GM04503 (cell line): ENCODE measurements around the gene ATP8A2.
"Not testable (repeated sequence)": the region's sequence is repeated elsewhere in the genome, so short reads cannot be mapped to it uniquely, and the experiment has no call there.

Source experiments
- DNase-seq: peaks from one replicate; pipeline ENCODE4 v3.0.0-alpha.2; 2012; ENCODE audit warnings: low read depth

ATP8A2 gene

DNA sequence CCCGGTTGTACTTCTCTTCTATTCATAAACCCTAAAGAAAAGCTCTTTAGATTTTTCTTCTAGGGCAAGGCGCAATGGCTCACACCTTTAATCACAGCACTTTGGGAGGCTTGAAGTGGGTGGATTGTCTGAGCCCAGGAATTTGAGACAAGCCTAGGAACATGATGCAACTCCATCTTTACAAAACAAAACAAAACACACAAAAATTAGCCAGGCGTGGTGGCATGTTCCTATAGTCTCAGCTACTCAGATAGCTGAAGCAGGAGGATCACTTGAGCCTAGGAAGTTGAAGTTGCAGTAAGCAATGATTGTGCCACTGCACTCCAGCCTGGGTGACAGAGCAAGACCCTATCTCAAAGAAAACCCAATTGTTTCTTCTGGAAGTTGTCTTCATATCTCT is 439.7 kb downstream of the ATP8A2 start:
- no peak for DNase-seq

DNA sequence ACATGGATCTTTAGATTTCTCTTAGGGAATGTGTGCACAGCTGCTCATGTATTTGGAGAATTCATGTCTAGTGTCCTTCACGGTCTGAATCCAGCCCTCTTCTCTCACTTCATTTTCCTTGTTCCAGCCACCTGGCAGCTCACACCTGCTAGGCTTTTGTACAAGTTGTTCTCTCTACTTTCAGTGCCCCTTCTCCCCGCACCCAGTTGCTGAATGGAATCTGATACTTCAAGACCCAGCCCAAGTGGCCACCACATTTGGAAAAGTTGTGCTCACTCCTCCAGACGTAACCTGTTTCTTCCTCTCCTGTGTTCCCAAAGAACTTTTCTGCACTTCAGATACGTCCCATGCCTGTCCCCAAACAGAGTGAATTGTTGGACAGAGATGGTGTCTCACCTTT is 444.5 kb downstream of the ATP8A2 start:
- no peak for DNase-seq

DNA sequence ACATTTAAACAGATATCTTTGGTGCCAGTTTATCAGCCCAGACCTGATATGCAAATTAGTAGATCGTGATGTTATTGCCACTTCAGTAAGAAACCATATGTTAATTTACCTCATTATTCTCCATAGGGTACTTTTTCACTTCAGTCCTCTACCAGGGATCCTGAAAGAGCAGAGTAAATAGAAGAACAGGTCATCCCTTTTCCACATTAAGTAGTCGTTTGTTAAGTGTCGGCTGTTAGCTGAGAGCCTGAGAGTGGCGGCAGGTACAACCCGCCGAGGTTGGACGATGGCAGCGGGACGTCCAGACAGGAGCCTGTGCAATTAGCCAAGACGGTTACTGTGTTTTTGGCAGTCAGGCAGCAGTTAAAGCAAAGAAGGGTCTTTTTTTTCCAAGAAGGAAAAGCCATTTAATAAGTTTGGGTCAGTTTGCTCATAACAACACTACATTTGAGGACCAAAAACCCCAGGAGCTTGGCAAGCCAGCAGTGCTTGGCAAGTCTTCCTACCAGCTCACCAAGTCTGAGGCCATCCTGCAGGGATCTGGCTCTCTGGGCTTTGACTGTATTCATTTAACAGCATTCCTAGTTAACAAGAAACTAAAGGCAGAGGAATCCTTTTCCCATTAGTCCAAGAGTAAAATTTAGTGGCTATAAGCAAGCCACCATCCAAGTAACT is 448.2 kb downstream of the ATP8A2 start:
- DNase-seq, result no peak

DNA sequence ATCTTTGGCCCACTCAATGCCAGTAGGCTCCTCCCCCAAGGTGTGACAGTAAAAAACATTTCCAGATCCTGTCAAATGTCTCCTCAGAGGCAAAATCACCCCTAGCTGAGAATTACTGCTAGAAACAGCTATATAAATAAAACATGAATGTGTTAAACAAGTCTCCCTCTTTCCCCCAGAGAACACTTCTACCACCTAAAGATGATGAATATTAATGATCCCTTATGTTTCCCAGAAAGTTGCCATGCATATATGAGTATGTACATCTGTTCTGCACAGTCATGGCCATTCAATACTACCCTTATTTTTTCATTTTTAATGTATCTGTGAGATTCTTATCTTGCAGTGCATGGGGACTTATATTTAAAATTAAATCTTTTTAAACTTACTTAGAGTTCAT is 450.0 kb downstream of the ATP8A2 start:
- DNase-seq, result no peak

DNA sequence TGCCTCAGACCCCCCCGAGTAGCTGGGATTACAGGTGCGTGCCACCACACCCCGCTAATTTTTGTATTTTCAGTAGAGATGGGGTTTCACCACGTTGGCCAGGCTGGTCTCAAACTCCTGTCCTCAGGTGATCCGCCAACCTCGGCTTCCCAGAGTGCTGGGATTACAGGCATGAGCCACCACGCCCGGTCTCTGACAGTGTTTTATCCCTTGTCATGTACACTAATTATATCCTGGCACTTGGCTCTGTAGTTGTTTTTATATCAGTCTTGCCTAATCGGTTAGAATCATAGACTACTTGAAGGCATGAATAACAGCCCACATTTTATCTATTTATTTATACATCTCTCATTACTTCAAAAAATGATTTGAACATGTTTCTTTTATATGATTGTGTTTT is 455.4 kb downstream of the ATP8A2 start:
- not testable (repeated sequence) for DNase-seq

DNA sequence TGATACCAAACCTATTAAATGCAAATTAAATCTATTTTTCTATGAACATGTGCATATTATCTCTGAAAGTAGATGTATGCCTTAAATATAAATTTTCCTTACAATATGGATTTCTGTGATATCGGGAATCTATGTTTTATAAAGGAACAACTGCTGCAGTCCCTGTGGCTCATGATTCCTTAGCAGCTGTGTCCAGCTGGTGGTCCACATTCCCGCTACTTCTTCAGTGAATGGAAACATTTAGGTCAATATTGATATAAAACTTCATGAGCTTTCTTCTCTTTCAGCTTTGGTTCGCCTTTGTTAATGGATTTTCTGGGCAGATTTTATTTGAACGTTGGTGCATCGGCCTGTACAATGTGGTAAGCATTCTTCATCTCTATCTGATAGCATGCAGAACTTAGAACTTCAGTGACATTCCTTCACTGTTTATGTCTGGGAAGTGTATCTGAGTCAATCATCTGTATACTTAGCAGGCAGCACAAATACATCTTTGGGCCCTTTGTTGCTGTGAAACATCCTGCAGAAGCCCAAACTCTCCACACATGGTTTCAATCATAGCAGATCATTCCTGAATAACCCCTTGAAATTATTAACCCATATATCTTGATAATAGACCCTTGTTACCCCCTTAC is 456.2 kb downstream of the ATP8A2 start:
- no peak for DNase-seq

DNA sequence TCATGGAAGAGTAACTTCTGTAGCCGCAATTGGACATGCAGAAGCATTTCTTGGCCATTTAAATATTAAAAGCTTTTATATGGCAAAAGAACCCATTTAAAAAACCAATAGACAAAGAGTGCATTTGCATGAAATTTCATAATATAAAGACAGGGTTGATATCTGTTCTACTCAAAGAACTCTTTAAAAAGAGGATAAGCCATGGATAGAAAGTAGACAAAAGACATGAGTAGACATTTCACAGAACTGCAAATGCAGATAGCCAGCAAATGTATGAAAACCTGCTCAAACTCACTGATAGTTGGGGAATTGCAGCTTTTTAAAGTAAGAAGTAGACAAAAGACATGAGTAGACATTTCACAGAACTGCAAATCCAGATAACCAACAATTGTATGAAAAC is 462.0 kb downstream of the ATP8A2 start:
- no peak for DNase-seq

DNA sequence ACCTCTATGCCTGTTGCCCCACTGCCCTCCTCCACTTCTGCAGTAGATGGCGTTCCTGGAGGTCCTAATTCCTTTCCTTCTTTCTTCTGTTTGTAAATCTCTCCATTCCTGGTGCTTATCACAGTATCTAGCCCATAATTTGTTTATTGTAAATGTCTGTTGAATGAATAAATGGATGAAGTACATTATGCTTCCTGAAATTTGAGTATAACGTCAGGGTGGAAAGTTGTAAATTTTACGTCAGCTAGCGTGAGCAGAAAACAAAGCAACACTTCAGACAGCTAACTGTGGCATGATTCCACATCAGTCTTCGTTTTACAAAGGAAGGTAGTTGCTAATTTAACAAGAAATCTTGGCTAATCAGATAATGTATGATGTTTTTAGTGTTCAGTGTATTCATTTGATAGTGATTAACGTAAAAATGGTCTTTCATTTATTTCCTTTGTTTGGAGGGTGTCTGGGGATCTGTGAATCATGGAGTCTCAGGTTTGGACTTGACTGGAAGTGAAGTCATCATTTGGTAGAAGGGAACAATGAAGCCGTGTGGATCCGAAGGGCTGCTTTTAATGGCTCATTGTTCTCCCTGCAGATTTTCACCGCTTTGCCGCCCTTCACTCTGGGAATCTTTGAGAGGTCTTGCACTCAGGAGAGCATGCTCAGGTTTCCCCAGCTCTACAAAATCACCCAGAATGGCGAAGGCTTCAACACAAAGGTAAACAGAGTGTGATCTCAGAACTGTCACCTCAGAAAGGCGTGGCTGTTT is 465.0 kb downstream of the ATP8A2 start:
- no peak for DNase-seq

DNA sequence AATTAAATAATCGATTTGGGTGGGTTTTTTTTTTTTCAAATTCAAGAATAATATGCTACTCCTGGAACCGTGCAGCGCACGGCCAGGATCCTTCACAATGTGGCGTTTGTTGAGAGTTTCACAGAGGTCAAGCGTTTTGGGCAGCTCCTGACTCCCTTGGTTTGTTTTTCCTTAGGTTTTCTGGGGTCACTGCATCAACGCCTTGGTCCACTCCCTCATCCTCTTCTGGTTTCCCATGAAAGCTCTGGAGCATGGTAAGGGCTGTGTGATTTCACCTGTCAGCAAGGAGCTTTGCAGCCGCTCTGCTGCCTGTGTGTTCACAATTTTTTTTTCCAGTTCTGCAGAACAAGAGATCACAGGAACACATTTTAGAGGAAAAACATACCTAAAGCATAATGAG is 467.6 kb downstream of the ATP8A2 start:
- DNase-seq, result no peak

DNA sequence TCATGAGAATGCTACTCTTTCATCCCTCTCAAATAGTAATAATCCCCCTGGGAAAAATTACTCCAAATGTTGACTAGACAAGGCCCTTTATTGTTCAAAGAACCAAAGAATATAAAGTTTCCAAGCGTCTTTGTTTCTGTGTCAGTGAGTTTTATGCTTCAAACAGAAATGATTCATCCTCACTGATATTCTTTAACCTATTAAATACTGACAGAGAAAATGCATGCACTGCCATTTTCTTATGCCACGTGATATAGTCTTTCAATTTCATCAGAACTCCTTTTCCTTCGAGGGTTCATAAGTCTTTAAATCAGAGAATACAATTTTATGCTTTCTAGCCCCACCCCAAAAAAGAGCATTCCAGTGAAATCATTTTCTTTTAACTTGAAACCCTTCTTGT is 468.5 kb downstream of the ATP8A2 start:
- no peak for DNase-seq

DNA sequence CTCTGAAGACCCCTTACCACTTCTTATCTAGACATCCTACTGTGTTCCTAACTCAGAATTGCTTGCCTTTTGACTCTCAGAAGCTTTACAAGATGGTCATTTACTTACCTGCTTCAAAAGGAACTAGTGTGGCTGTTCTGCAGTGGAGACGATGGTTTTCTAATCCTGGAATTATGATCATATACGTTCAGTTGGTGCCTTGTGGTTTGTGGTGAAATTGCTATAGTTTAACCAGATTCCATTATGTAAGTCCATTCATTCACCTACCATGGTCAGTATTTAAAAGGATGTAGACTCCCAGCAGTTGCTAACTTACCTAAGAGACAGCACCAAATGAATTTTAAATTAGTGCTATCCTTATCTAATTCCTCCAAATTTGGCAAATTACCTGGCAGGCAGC is 469.2 kb downstream of the ATP8A2 start:
- DNase-seq, result no peak

DNA sequence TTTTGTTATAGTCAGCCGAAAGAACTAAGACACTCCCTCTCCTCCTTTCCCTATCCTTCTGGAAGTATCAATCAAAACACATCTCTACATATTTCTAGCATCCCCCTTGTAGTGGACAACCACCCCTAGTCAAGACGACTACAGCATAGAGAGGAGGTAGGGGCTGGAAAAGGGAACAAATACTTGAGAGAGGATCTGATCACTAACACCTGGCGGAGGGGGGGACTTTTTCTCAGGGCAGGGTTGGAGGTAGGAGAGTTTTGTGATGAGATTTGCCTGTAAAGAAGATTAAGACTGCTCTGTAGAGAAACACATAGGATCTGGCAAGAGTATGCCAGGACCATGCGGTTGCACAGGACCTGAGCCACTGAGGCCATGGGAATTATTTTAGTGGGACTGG is 471.9 kb downstream of the ATP8A2 start:
- no peak for DNase-seq

DNA sequence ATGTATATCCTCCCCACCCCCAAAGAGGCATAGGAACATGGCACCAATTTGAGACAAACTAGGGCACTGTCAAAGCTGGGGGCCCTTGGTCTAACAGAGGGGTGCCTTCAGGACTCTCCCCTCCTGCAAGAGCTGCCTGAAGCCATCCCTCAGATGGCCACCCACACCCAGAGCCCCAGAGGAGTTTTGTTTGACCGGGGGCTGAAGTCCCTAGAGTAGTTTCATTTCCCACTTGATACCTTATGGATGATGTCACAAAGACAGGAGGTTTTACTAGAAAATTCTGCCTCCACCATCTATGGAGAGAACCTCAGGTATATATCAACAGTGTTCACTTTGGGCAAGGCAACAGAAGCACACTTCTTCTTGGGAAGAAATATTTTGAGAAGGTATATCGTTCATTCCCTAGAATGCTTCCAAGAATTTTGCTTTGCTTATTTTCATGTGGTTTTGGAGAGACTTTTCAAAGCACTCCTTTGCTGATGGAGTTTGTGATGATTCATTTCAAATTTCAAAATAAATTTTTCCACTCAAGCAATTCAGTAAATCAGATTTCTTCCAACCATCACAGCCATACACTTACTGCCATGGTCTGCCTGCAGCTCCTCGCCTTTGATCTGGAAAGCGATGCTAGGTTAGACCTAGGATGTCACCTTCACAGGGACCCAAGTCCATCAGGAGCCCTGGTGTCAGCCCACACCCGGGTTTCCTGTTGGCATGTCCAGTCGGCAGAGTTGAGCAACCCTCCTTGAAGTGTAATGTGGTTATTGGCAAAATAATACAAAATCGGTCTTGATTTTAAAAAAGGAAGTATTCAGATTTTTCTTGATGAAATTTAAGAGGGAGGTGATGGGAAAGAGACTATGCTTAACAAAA is 473.0 kb downstream of the ATP8A2 start:
- no peak for DNase-seq

DNA sequence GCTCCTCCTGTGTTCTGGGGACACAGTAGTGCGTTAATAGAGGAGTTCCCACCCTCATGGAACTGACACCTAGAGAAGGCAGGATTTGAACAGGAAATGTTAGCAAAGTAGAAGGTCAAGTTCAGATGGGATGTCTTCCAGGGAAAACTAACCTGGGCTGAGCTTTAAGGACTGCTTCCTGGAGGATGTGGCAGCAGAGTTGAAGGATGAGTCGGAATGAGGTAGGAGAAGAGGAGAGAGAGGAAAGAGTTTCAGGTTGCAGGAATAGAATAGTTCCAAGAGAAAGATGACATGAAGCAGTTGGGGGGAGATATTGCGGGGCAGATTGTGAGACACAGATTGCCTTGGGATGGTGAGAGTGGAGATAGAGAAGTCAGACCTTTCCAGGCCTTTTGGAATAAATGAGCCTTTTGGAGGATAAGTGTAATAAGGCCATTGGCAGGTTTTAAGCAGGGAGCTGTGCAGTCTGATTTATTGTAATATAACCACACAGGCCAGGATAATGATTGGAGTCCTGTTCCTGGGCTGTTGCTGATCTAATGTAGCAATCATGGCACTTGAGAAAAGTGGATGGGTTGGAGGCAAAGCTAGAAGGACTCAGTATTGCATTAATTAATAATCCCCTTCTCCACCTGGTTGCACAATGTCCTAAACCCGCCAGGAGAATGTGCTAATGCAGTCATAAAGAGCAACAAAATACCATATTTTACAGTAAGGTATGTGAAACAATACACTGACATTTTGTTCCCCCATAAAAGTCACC is 474.6 kb downstream of the ATP8A2 start:
- no peak for DNase-seq

DNA sequence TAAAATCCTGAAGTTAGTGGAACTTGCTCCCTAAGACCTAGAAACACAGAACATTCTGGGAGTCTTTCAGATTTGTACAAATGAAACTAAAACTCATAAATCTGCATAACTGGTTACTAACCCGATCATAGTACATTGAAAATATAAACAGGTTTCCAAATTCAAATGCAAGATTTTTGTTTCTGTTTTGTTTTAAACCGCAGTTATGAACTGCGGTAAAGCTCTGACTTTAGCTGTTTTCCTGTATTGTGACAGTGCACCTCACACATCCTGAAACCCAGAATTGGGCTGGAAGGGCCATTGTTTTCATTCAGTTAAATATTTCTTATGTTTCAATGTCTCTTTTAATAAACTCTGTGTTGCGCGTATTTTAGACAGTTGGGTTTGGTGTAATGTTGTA is 475.4 kb downstream of the ATP8A2 start:
- no peak for DNase-seq

DNA sequence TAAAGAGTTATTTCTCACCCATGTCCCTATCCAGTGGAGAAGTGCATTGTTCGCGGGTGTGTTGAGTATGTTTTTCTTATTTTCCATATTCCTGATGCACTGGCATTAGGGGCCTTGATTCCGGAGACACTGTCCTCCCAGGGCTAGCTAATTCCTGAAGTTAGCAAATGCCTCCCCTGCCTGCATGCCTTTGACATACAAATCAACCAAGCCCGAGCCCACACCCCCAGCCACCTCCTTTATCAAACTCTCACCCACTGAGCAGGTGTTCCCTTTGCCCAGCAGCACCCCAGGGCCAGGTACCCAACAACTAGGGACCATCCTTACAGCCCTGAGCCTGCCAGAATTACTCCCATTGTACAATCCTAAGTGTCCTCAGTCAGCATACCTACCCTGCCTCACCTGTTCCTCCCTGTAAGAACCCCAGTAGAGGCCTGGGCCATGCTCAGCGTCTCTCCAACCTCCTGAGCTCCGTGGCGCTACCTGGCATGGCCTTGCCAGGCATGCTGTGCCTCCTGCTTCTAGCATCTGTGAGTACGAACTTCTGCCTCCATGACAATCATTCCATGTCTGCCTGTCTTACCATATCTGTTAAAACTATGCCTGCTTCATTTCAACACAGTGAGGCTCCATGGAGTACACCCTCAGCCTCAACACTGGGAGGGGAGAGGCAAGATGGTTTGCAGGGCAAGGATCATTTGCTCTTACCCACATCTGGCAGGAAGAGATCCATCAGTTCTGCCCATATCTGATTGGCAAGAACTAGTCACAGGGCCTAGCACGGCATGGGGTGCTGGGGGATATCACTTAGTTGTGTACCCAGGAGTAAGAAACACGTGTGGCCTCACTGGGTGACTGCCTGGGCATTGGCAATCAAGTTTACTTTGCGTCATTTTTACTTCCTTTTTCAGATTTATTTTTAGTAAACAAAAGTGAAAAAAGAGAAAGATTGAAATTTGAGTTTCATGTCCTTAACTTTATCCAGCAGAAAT is 476.2 kb downstream of the ATP8A2 start:
- DNase-seq, result no peak

DNA sequence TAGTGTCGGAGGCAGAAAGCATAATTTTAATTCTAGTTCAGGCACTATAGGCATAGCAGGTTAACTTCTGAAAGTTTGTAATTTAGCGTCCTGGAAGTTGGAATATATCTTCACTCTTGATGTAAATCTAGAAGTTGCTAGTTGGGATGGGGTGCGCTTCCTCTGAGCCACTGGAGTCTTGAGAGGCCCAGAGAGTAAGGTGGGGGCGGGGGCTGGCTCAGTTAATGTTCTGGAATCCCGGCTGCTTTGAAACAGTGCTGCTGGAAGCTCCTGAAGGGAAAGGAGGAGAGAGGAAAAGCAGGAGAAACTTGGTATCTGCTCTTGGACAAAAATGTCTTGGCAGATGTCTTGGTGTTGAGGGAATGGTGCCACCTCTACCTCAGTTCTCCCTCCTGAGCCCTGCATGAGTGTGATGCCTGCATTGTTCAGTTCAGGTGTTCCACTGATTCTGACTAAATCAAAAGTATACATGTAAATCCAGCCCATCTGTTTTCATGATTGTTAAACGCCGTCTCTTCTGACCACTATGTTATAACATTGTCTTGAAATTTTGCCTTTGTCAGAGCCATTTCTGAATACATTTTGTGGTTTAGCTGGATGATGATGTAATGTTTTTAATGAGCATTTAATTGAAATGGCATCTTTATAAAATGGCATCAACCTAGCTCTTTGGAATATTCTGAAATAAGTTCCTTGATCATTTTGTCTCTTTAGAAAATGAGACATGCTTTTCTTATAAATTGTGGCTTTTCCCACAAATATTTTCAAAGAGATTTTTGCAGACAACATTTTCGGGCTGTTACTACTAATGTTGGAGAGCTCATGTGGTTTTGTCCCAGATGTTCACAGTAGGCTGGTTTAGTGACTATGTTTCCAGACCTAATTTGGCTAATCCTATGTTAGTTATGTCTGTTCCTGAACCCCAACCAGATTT is 477.3 kb downstream of the ATP8A2 start:
- no peak for DNase-seq

DNA sequence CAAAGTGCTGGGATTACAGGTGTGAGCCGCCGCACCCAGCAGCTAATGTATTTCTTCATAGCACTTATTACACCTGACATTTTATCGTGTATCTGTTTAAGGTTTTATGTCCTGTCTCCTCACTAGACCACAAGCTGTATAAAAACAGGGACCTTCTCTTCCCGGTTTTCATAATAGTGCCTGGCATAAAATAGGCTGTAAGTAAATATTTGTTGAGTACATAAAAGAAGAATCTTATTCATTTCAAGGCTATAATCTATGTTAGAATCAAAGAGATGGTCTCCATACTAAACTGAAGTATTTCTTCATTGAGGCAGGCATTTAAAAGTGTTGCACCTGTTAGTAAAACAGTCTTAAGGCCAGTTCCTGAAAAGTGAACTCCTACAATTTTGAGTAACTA is 486.1 kb downstream of the ATP8A2 start:
- DNase-seq, result no peak

DNA sequence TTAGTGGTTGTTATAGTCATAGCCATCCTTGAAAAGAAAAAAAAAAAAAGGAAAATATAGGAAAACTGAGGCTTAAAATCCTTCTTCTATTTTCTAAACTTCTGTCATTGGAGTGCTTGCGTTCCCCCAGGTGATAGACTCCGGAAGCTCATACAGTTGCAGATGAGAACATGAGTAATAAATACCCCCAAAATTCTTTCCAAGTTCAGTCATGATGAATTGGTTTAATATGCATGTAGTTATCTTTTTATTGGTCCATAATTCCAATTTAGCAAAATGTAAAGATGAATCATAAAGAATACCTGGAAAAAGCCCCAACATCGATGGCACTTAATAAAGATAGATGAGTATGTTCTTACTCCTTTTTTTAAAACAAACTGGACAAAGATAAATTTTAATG is 487.8 kb downstream of the ATP8A2 start:
- no peak for DNase-seq
